Trophoblast cell (in vitro differentiated cells and primary cell): ENCODE measurements around the gene IL16.

Experiments
- DNase-seq, 2 donors: peaks; one replicate each; pipeline ENCODE4 v3.0.0-alpha.2; 2016
- H2AFZ ChIP-seq: 2 replicates; pipeline ENCODE4 v1.6.1; 2013; ENCODE audit warnings: low read length, moderate library complexity, mild to moderate bottlenecking; ENCODE audit not compliant: insufficient read depth, poor library complexity
- H2AK5ac ChIP-seq: 2 replicates; pipeline ENCODE4 v1.6.1; 2013; ENCODE audit warnings: mild to moderate bottlenecking, low read length
- H2BK120ac ChIP-seq: 2 replicates; pipeline ENCODE4 v1.6.1; 2013; ENCODE audit warnings: low read length, mild to moderate bottlenecking, moderate library complexity; ENCODE audit not compliant: insufficient read depth, poor library complexity
- H2BK12ac ChIP-seq: 2 replicates; pipeline ENCODE4 v1.6.1; 2013; ENCODE audit warnings: mild to moderate bottlenecking, low read length, moderate library complexity
- H2BK5ac ChIP-seq: 2 replicates; pipeline ENCODE4 v1.6.1; 2013; ENCODE audit warnings: low read length, low read depth, moderate library complexity, mild to moderate bottlenecking; ENCODE audit not compliant: poor library complexity
- H3K14ac ChIP-seq: 2 replicates; pipeline ENCODE4 v1.6.1; 2013; ENCODE audit warnings: mild to moderate bottlenecking, low read length
- H3K18ac ChIP-seq: 2 replicates; pipeline ENCODE4 v1.6.1; 2013; ENCODE audit warnings: mild to moderate bottlenecking, low read length
- H3K23ac ChIP-seq: 2 replicates; pipeline ENCODE4 v1.6.1; 2013; ENCODE audit warnings: low read length
- H3K27ac ChIP-seq: 2 replicates; pipeline ENCODE4 v1.5.1; 2013; ENCODE audit warnings: low read depth, mild to moderate bottlenecking, inconsistent platforms, low read length, moderate library complexity
- H3K27me3 ChIP-seq: 2 replicates; pipeline ENCODE4 v1.6.1; 2013; ENCODE audit warnings: inconsistent platforms, mild to moderate bottlenecking, low read length, moderate library complexity; ENCODE audit not compliant: insufficient read depth
- H3K36me3 ChIP-seq, 2 experiments: 1 replicate in 1 of 2; 2 replicates in 1 of 2; pipeline ENCODE4 v1.6.1; 2013; ENCODE audit warnings: low read length in 2 of 2, mild to moderate bottlenecking in 2 of 2, moderate library complexity in 1 of 2; ENCODE audit not compliant: insufficient read depth in 2 of 2, control insufficient read depth in 1 of 2
- H3K4ac ChIP-seq: 2 replicates; pipeline ENCODE4 v1.6.1; 2013; ENCODE audit warnings: low read depth, mild to moderate bottlenecking, low read length, moderate library complexity
- H3K4me1 ChIP-seq, 2 experiments: 1 replicate in 1 of 2; 2 replicates in 1 of 2; pipeline ENCODE4 v1.6.1; 2013; ENCODE audit warnings: low read length in 2 of 2, mild to moderate bottlenecking in 2 of 2, moderate library complexity in 1 of 2; ENCODE audit not compliant: insufficient read depth in 2 of 2, control insufficient read depth in 1 of 2
- H3K4me2 ChIP-seq: 2 replicates; pipeline ENCODE4 v1.6.1; 2013; ENCODE audit warnings: inconsistent platforms, mild to moderate bottlenecking, low read length, moderate library complexity
- H3K4me3 ChIP-seq: 2 replicates; pipeline ENCODE4 v1.5.1; 2013; ENCODE audit warnings: mild to moderate bottlenecking, low read depth, low read length, inconsistent platforms
- H3K79me1 ChIP-seq: one replicate; pipeline ENCODE4 v1.6.1; 2013; ENCODE audit warnings: low read length
- H3K79me2 ChIP-seq: 2 replicates; pipeline ENCODE4 v1.6.1; 2013; ENCODE audit warnings: low read length, mild to moderate bottlenecking; ENCODE audit not compliant: control insufficient read depth, insufficient read depth, poor library complexity
- H3K9ac ChIP-seq: 2 replicates; pipeline ENCODE4 v1.6.1; 2013; ENCODE audit warnings: mild to moderate bottlenecking, low read length
- H3K9me3 ChIP-seq: 2 replicates; pipeline ENCODE4 v1.6.1; 2013; ENCODE audit warnings: low read depth, mild to moderate bottlenecking, control low read depth, inconsistent platforms, low read length; ENCODE audit not compliant: insufficient read depth
- H4K12ac ChIP-seq: 2 replicates; pipeline ENCODE4 v1.6.1; 2013; ENCODE audit warnings: low read depth, mild to moderate bottlenecking, low read length, moderate library complexity
- H4K8ac ChIP-seq: 2 replicates; pipeline ENCODE4 v1.6.1; 2013; ENCODE audit warnings: low read depth, mild to moderate bottlenecking, low read length, moderate library complexity
- H4K91ac ChIP-seq: one replicate; pipeline ENCODE4 v1.6.1; 2013; ENCODE audit warnings: low read depth, mild to moderate bottlenecking, low read length, moderate library complexity
- WGBS: extraction: QIAGEN DNeasy Blood & Tissue Kit; methylation state at CpG from one replicate; pipeline ENCODE4 v1.1.7; 2013; ENCODE audit warnings: missing lambda C conversion rate; ENCODE audit not compliant: insufficient read length, insufficient coverage; ENCODE audit errors: extremely low coverage; 5-methylcytosine and 5-hydroxymethylcytosine counted together

The IL16 gene

GRCh38 chr15:81338170-81339007 is 141.7 kb downstream of the IL16 start:
- Histone ChIP-seq H4K8ac (no peak overlapping the region), H3K23ac (no peak overlapping the region), H2BK5ac (no peak overlapping the region), H3K9ac (no peak overlapping the region), H3K79me2 (no peaks in the 10 kb centered on the region), H3K27ac (no peak overlapping the region), H4K12ac (no peak overlapping the region), H3K4ac (no peak overlapping the region), H3K18ac (no peak overlapping the region), H2BK12ac (no peak overlapping the region), H3K4me3 (no peak overlapping the region), H3K9me3 (no peaks in the 10 kb centered on the region), H3K4me2 (no peak overlapping the region), H2AK5ac (no peak overlapping the region), H2AFZ (no peak overlapping the region), H3K27me3 (no peaks in the 10 kb centered on the region), H4K91ac (no peak overlapping the region), H3K79me1 (no peaks in the 10 kb centered on the region), H3K4me1 (peaks cover 2 to 7% of the 10 kb centered on the region in 2 experiments), H2BK120ac (no peak overlapping the region), H3K36me3 (no peaks in the 10 kb centered on the region), H3K14ac (no peak overlapping the region)
- WGBS, result no CpG with 5 or more reads among the region's 8 CpGs
- DNase-seq, result peak; percentile 46 to 71

- Histone ChIP-seq H3K27me3 (no peaks in the 10 kb centered on the region), H3K18ac (no peak overlapping the region), H3K14ac (no peak overlapping the region), H3K27ac (no peak overlapping the region), H3K79me1 (no peaks in the 10 kb centered on the region), H3K4me1 (peaks cover 2 to 7% of the 10 kb centered on the region in 2 experiments), H3K9me3 (no peaks in the 10 kb centered on the region), H2BK5ac (no peak overlapping the region), H3K23ac (no peak overlapping the region), H4K91ac (no peak overlapping the region), H3K9ac (no peak overlapping the region), H2AFZ (no peak overlapping the region), H2AK5ac (no peak overlapping the region), H4K12ac (no peak overlapping the region), H2BK120ac (no peak overlapping the region), H3K36me3 (no peaks in the 10 kb centered on the region), H2BK12ac (no peak overlapping the region), H3K79me2 (no peaks in the 10 kb centered on the region), H4K8ac (no peak overlapping the region), H3K4me3 (no peak overlapping the region), H3K4ac (no peak overlapping the region), H3K4me2 (no peak overlapping the region)
- DNase-seq, result no peak
- no CpG with 5 or more reads among the region's 5 CpGs for WGBS
Observed at GRCh38 chr15:81339321-81339720, 142.6 kb downstream of the IL16 start.

GRCh38 chr15:81339851-81340250 is 143.2 kb downstream of the IL16 start:
- no peak overlapping the region for H3K14ac ChIP-seq
- no peak overlapping the region for H3K4ac ChIP-seq
- no peak overlapping the region for H4K8ac ChIP-seq
- H3K18ac ChIP-seq, result no peak overlapping the region
- no peak overlapping the region for H3K4me2 ChIP-seq
- no peak overlapping the region for H2BK120ac ChIP-seq
- H3K23ac ChIP-seq, result no peak overlapping the region
- H2BK12ac ChIP-seq, result no peak overlapping the region
- no peak overlapping the region for H2AFZ ChIP-seq
- no peaks in the 10 kb centered on the region for H3K79me1 ChIP-seq
- H3K9ac ChIP-seq, result no peak overlapping the region
- H2BK5ac ChIP-seq, result no peak overlapping the region
- H3K9me3 ChIP-seq, result no peaks in the 10 kb centered on the region
- H4K91ac ChIP-seq, result no peak overlapping the region
- no peak overlapping the region for H3K27ac ChIP-seq
- H3K4me3 ChIP-seq, result no peak overlapping the region
- WGBS, result no CpG with 5 or more reads among the region's 4 CpGs
- H3K4me1 ChIP-seq, result peaks cover 2 to 7% of the 10 kb centered on the region in 2 experiments
- no peaks in the 10 kb centered on the region for H3K36me3 ChIP-seq
- no peak overlapping the region for H4K12ac ChIP-seq
- H3K27me3 ChIP-seq, result no peaks in the 10 kb centered on the region
- H3K79me2 ChIP-seq, result no peaks in the 10 kb centered on the region
- no peak for DNase-seq
- no peak overlapping the region for H2AK5ac ChIP-seq

- H2BK12ac ChIP-seq, result no peak overlapping the region
- no peak overlapping the region for H3K14ac ChIP-seq
- H3K9ac ChIP-seq, result no peak overlapping the region
- no peaks in the 10 kb centered on the region for H3K36me3 ChIP-seq
- H2BK5ac ChIP-seq, result no peak overlapping the region
- no peak overlapping the region for H3K4ac ChIP-seq
- no peak for DNase-seq
- H4K8ac ChIP-seq, result no peak overlapping the region
- no peaks in the 10 kb centered on the region for H3K79me2 ChIP-seq
- H3K9me3 ChIP-seq, result no peaks in the 10 kb centered on the region
- WGBS, result no CpG with 5 or more reads among the region's 4 CpGs
- no peak overlapping the region for H3K27ac ChIP-seq
- no peak overlapping the region for H4K91ac ChIP-seq
- H3K4me1 ChIP-seq, result peaks cover 2 to 7% of the 10 kb centered on the region in 2 experiments
- H2AFZ ChIP-seq, result no peak overlapping the region
- H3K4me3 ChIP-seq, result no peak overlapping the region
- H3K23ac ChIP-seq, result no peak overlapping the region
- H3K4me2 ChIP-seq, result no peak overlapping the region
- H2AK5ac ChIP-seq, result no peak overlapping the region
- no peaks in the 10 kb centered on the region for H3K27me3 ChIP-seq
- no peak overlapping the region for H2BK120ac ChIP-seq
- H3K79me1 ChIP-seq, result no peaks in the 10 kb centered on the region
- no peak overlapping the region for H4K12ac ChIP-seq
- H3K18ac ChIP-seq, result no peak overlapping the region
Observed at GRCh38 chr15:81341351-81341750, 144.7 kb downstream of the IL16 start.
